ENCODE measurements around the gene MACROD2. TPM values are rescaled to one million over a fixed set of nuclear protein-coding genes. Genes with fewer than 3 reads are reported as not detected.

MACROD2 gene
- total RNA-seq, 5 donors from 2014 or later (not counting 1 experiment from before 2014, with no cell fraction given): 0.23 to 1.3 (median 0.51) TPM; not detected in 2

DNA sequence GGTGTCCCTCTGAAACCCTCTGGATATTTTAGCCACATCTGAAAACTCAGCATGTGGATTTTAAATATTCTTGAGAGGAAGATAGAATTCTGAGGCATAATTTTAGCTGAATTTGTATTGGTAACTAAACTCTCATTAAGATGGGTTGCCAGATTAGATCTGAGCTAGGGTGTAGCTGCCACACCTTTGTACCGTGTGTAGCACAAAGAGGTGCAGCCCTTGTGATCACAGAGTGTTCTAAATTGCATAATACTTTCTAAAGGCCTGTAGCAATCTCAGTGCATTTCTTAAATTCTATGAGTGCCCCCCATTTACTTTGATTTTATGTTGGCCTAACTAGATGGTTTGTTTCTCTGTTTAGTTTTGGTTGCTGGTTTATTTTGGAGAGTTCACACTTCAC is 289.1 kb downstream of the MACROD2 start:
- Mint-ChIP-seq H3K4me3 (no peak overlapping the region), H3K36me3 (no peaks in the 10 kb centered on the region), H3K27me3 (no peaks in the 10 kb centered on the region), H3K27ac (no peak overlapping the region), H3K9me3 (peaks cover 8 to 14% (median 11%) of the 10 kb centered on the region in 3 donors), H3K4me1 (no peaks in the 10 kb centered on the region)
- no peaks in the 10 kb centered on the region for H3K27me3 ChIP-seq (replicated peaks in 1 of 2; ENCODE audit: control insufficient read depth in 2 of 2, extremely low read depth in 1 of 2, insufficient read depth in 2 of 2, low read length in 1 of 2)
- no peak overlapping the region for H3K4me3 ChIP-seq (ENCODE audit: control insufficient read depth in 1 of 2, extremely low read depth in 1 of 2, low read length in 1 of 2)
- no peaks in the 10 kb centered on the region for H3K9me3 ChIP-seq
- no peaks in the 10 kb centered on the region for H3K36me3 ChIP-seq (ENCODE audit: control insufficient read depth in 2 of 2, extremely low read depth in 1 of 2, insufficient read depth in 1 of 2, low read length in 1 of 2)
- ChIA-PET POLR2A (no interaction called here), CTCF (no interaction called here)
- ATAC-seq (replicated peaks in 1 of 4) (no peak), DNase-seq (no peak)
- no peak overlapping the region for H3K27ac ChIP-seq (ENCODE audit: low read length)
- no CpG with 5 or more reads among the region's 1 CpG for WGBS (ENCODE audit: insufficient coverage)
- H3K4me1 ChIP-seq (ENCODE audit: control insufficient read depth in 1 of 2, extremely low read depth in 1 of 2, insufficient read depth in 2 of 2, low read length in 2 of 2): no peaks in the 10 kb centered on the region

DNA sequence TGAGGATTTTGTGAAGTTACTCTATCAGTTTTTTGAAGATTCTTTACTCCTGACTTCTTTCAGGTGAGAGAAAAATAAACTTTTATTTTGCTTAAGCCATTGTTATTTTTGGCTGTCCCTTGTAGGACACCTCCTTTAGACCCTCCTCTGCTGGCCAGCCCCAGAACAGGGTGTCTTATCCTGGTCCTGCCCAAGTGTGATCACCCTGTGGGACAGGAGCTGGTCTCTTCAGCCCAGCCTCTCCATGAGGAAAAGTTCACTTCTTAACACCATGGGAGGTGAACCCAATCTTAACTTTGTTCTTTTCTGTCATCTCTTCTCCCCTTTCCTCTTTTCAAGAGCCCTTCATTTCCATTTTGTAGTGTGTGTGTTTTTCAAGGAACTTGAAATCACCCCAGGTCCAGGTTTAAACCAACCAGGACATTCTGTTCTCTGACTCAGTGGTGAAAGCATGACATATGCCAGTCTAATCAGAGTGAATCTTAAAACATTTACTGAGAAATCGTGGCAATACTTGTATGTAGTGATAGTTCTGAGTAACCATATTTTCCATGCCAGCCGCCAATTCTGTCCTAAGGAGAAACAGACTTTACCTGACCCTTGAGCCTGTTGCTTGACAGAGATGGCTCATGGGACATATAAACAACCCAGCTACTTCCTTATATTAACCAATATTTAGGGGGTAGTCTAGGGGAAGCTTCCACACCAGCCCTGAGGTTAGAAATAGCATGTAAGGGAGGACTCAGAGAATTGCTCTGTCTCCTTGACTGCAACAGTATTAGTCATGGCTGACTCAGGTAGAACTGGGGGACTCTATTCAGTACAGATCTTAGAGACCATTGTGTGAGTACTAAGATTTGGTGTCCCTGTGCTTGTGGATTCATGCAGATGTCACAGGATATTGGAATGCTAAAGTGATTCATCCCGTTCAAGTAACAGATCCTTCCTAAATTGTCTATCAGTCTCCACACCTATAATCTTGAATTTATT is 293.3 kb downstream of the MACROD2 start:
- POLR2A ChIA-PET: no interaction called here
- Mint-ChIP-seq H3K27ac (no peak overlapping the region), H3K9me3 (peaks cover 5 to 16% (median 8%) of the 10 kb centered on the region in 3 donors), H3K36me3 (no peaks in the 10 kb centered on the region), H3K27me3 (no peaks in the 10 kb centered on the region), H3K4me3 (no peak overlapping the region), H3K4me1 (no peaks in the 10 kb centered on the region)
- no peak overlapping the region for H3K27ac ChIP-seq (ENCODE audit: low read length)
- no peaks in the 10 kb centered on the region for H3K27me3 ChIP-seq (replicated peaks in 1 of 2; ENCODE audit: control insufficient read depth in 2 of 2, extremely low read depth in 1 of 2, insufficient read depth in 2 of 2, low read length in 1 of 2)
- no peaks in the 10 kb centered on the region for H3K36me3 ChIP-seq (ENCODE audit: control insufficient read depth in 2 of 2, extremely low read depth in 1 of 2, insufficient read depth in 1 of 2, low read length in 1 of 2)
- CTCF ChIA-PET: interaction anchor here in 1 of 2 donors (0.6 kb wide), 1 partner anchor 85 kb away, joined by 4 read pairs; no protein-coding TSS in a partner anchor
- no peaks in the 10 kb centered on the region for H3K4me1 ChIP-seq (ENCODE audit: control insufficient read depth in 1 of 2, extremely low read depth in 1 of 2, insufficient read depth in 2 of 2, low read length in 2 of 2)
- no peak for DNase-seq
- H3K9me3 ChIP-seq: no peaks in the 10 kb centered on the region
- H3K4me3 ChIP-seq (ENCODE audit: control insufficient read depth in 1 of 2, extremely low read depth in 1 of 2, low read length in 1 of 2): no peak overlapping the region
- no CpG with 5 or more reads among the region's 3 CpGs for WGBS (ENCODE audit: insufficient coverage)
- ATAC-seq (replicated peaks in 1 of 4): no peak

DNA sequence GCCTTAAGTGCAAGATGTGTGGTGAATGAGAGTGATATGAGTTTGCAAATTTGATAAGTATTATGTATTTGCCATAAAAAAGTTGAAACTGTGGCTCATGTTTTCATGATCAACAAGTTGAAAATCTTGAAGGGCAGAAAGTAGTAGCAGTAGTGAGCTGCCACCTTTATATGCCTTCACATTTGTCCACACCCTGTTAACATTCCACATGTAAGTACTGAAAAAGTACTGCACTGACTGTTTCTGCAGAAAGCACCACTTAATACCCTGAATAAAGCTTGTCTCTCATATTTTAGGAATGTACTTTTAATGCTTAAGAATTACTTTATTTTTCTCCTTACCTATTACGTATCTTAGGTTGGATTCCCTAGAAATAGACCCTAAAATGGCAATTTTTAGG is 296.2 kb downstream of the MACROD2 start:
- WGBS (ENCODE audit: insufficient coverage): no CpG with 5 or more reads among the region's 1 CpG
- H3K9me3 Mint-ChIP-seq: peaks cover 3 to 14% (median 9%) of the 10 kb centered on the region in 3 donors
- H3K4me3 Mint-ChIP-seq: no peak overlapping the region
- no peak overlapping the region for H3K4me3 ChIP-seq (ENCODE audit: control insufficient read depth in 1 of 2, extremely low read depth in 1 of 2, low read length in 1 of 2)
- DNase-seq: no peak
- ChIA-PET POLR2A (no interaction called here), CTCF (no interaction called here)
- H3K36me3 Mint-ChIP-seq: no peaks in the 10 kb centered on the region
- ATAC-seq (replicated peaks in 1 of 4): no peak
- no peaks in the 10 kb centered on the region for H3K4me1 Mint-ChIP-seq
- no peaks in the 10 kb centered on the region for H3K27me3 Mint-ChIP-seq
- H3K27ac ChIP-seq (ENCODE audit: low read length): no peak overlapping the region
- no peaks in the 10 kb centered on the region for H3K4me1 ChIP-seq (ENCODE audit: control insufficient read depth in 1 of 2, extremely low read depth in 1 of 2, insufficient read depth in 2 of 2, low read length in 2 of 2)
- no peaks in the 10 kb centered on the region for H3K9me3 ChIP-seq
- H3K36me3 ChIP-seq (ENCODE audit: control insufficient read depth in 2 of 2, extremely low read depth in 1 of 2, insufficient read depth in 1 of 2, low read length in 1 of 2): no peaks in the 10 kb centered on the region
- no peak overlapping the region for H3K27ac Mint-ChIP-seq
- no peaks in the 10 kb centered on the region for H3K27me3 ChIP-seq (replicated peaks in 1 of 2; ENCODE audit: control insufficient read depth in 2 of 2, extremely low read depth in 1 of 2, insufficient read depth in 2 of 2, low read length in 1 of 2)

DNA sequence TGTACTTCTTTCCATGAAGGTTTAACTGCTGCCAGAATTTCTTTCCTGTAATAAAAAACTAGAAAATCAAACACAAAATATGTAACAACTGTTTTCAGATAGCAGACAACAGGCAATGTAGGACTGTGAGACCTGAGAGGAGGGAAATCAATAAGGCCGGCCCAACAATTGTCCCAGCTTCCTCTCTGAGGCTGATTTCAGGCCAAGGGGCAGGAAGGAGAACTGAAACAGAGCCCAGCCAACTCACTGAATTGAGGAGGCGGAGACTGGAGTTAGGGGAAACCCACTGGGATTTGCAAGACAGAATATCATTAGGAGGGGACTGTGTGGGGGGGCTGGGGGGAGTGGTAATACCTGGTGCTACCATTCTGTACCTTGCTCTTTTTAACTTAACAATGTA is 299.9 kb downstream of the MACROD2 start:
- H3K9me3 ChIP-seq: no peaks in the 10 kb centered on the region
- POLR2A ChIA-PET: no interaction called here
- CTCF ChIA-PET: no interaction called here
- Mint-ChIP-seq H3K36me3 (no peaks in the 10 kb centered on the region), H3K4me1 (no peaks in the 10 kb centered on the region), H3K4me3 (no peak overlapping the region), H3K9me3 (peaks cover 10 to 11% (median 11%) of the 10 kb centered on the region in 3 donors), H3K27me3 (no peaks in the 10 kb centered on the region), H3K27ac (no peak overlapping the region)
- 55% methylated on average over 1 of the region's 2 CpGs for WGBS (ENCODE audit: insufficient coverage)
- H3K4me3 ChIP-seq (ENCODE audit: control insufficient read depth in 1 of 2, extremely low read depth in 1 of 2, low read length in 1 of 2): no peak overlapping the region
- ATAC-seq (replicated peaks in 1 of 4) (no peak), DNase-seq (no peak)
- no peak overlapping the region for H3K27ac ChIP-seq (ENCODE audit: low read length)
- H3K27me3 ChIP-seq (replicated peaks in 1 of 2; ENCODE audit: control insufficient read depth in 2 of 2, extremely low read depth in 1 of 2, insufficient read depth in 2 of 2, low read length in 1 of 2): no peaks in the 10 kb centered on the region
- H3K36me3 ChIP-seq (ENCODE audit: control insufficient read depth in 2 of 2, extremely low read depth in 1 of 2, insufficient read depth in 1 of 2, low read length in 1 of 2): no peaks in the 10 kb centered on the region
- no peaks in the 10 kb centered on the region for H3K4me1 ChIP-seq (ENCODE audit: control insufficient read depth in 1 of 2, extremely low read depth in 1 of 2, insufficient read depth in 2 of 2, low read length in 2 of 2)

DNA sequence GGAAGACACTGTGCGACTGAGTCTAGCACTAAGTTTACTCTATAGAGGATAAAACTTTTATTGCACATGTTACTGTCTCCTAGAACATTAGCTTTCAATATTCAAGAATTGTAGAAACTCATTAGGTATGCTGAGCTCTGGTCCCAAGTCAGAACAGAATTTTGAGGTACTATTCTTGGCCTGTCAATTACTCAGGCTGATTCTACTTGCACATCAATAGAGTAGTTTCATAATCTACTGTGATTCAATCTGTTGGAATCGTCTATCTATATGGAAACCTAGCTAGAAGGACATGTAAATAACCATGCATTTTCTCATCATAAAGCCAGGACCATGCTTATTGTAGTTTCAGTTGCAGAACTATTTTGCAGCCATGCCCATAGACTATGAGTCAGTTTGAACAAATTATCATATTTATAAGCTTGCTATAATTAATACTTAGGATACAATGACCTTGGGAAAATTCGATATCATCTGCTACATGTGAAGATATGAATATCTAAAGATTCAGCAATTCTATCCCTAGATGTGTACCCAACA is 300.5 kb downstream of the MACROD2 start:
- no peak overlapping the region for H3K27ac ChIP-seq (ENCODE audit: low read length)
- H3K27me3 ChIP-seq (replicated peaks in 1 of 2; ENCODE audit: control insufficient read depth in 2 of 2, extremely low read depth in 1 of 2, insufficient read depth in 2 of 2, low read length in 1 of 2): no peaks in the 10 kb centered on the region
- H3K4me3 Mint-ChIP-seq: no peak overlapping the region
- H3K27ac Mint-ChIP-seq: no peak overlapping the region
- no CpG with 5 or more reads among the region's 3 CpGs for WGBS (ENCODE audit: insufficient coverage)
- H3K4me1 Mint-ChIP-seq: no peaks in the 10 kb centered on the region
- no peak for DNase-seq
- H3K4me1 ChIP-seq (ENCODE audit: control insufficient read depth in 1 of 2, extremely low read depth in 1 of 2, insufficient read depth in 2 of 2, low read length in 2 of 2): no peaks in the 10 kb centered on the region
- ChIA-PET POLR2A (no interaction called here), CTCF (no interaction called here)
- no peaks in the 10 kb centered on the region for H3K36me3 Mint-ChIP-seq
- no peak overlapping the region for H3K4me3 ChIP-seq (ENCODE audit: control insufficient read depth in 1 of 2, extremely low read depth in 1 of 2, low read length in 1 of 2)
- H3K9me3 ChIP-seq: no peaks in the 10 kb centered on the region
- no peaks in the 10 kb centered on the region for H3K36me3 ChIP-seq (ENCODE audit: control insufficient read depth in 2 of 2, extremely low read depth in 1 of 2, insufficient read depth in 1 of 2, low read length in 1 of 2)
- H3K27me3 Mint-ChIP-seq: no peaks in the 10 kb centered on the region
- peaks cover 10 to 16% (median 11%) of the 10 kb centered on the region in 3 donors for H3K9me3 Mint-ChIP-seq
- ATAC-seq (replicated peaks in 1 of 4): no peak

DNA sequence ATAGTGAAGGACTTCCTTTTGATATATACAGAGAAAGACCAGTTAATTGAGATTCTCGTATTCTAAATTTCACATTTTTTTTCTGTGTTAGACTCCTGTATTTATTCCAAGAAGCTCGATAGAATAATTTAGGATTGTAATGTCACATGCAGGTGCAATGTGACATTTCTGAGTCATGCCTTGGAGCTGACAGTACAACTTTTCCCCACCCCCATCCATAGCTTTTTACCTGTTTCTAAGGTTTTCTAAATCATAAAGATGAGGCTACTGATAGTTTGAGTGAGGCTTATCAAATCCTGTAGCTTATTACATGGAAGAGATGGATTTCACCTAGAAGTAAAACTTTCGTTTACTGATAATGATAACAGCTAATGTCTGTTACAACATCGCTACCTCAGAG is 304.5 kb downstream of the MACROD2 start:
- no peaks in the 10 kb centered on the region for H3K36me3 Mint-ChIP-seq
- WGBS (ENCODE audit: insufficient coverage): no CpG with 5 or more reads among the region's 4 CpGs
- no peaks in the 10 kb centered on the region for H3K4me1 Mint-ChIP-seq
- no peak overlapping the region for H3K4me3 Mint-ChIP-seq
- H3K27ac Mint-ChIP-seq: no peak overlapping the region
- peaks cover 14 to 24% (median 17%) of the 10 kb centered on the region in 3 donors for H3K9me3 Mint-ChIP-seq
- no peaks in the 10 kb centered on the region for H3K9me3 ChIP-seq
- ATAC-seq (replicated peaks in 1 of 4) (no peak), DNase-seq (no peak)
- ChIA-PET POLR2A (no interaction called here), CTCF (no interaction called here)
- no peaks in the 10 kb centered on the region for H3K36me3 ChIP-seq (ENCODE audit: control insufficient read depth in 2 of 2, extremely low read depth in 1 of 2, insufficient read depth in 1 of 2, low read length in 1 of 2)
- H3K27me3 Mint-ChIP-seq: no peaks in the 10 kb centered on the region
- H3K27me3 ChIP-seq (replicated peaks in 1 of 2; ENCODE audit: control insufficient read depth in 2 of 2, extremely low read depth in 1 of 2, insufficient read depth in 2 of 2, low read length in 1 of 2): no peaks in the 10 kb centered on the region
- no peak overlapping the region for H3K27ac ChIP-seq (ENCODE audit: low read length)
- no peak overlapping the region for H3K4me3 ChIP-seq (ENCODE audit: control insufficient read depth in 1 of 2, extremely low read depth in 1 of 2, low read length in 1 of 2)
- H3K4me1 ChIP-seq (ENCODE audit: control insufficient read depth in 1 of 2, extremely low read depth in 1 of 2, insufficient read depth in 2 of 2, low read length in 2 of 2): no peaks in the 10 kb centered on the region

Data from T-cell (primary cell).